HG03060 (cell line): Measurements from ENCODE around the gene RAB13.
"Not testable (repeated sequence)": the region's sequence is repeated elsewhere in the genome, so short reads cannot be mapped to it uniquely, and the experiment has no call there.

Experiments
- ATAC-seq: cut with Tn5 transposase; IDR thresholded peaks from one replicate; pipeline ENCODE4 v1.9.1; 2021; ENCODE audit warnings: low read depth, moderate number of reproducible peaks; ENCODE audit not compliant: unreplicated experiment

The RAB13 gene

GRCh38 chr1:153985941-153986761 lies at the start of gene RAB13:
Gene RAB13, minus strand, starts transcription at chr1:153986339. Its CDS starts 103 bp downstream, at chr1:153986236.
- no peak for ATAC-seq

GRCh38 chr1:154033697-154034096 lies 47.6 kb upstream of the RAB13 start:
- ATAC-seq: not testable (repeated sequence)

DNA sequence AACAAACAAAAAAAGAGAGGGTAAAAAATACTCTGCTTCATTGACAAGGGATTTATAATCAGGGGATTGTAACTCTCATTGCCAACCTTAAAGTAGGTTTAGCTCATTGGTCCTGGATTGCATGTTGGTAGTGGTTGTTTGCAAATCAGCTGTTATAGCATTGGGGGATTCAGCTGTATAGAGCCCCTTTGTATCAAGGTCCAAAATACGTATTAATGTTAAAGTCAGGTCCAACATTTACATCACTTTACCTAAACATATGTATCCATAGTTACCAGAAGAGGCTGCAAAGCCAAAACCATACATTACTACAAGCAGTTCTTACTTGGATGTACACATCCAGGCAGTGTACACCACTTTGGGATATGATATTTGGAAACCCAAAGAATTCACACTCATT lies 33.8 kb upstream of the RAB13 start:
- ATAC-seq: no peak

DNA sequence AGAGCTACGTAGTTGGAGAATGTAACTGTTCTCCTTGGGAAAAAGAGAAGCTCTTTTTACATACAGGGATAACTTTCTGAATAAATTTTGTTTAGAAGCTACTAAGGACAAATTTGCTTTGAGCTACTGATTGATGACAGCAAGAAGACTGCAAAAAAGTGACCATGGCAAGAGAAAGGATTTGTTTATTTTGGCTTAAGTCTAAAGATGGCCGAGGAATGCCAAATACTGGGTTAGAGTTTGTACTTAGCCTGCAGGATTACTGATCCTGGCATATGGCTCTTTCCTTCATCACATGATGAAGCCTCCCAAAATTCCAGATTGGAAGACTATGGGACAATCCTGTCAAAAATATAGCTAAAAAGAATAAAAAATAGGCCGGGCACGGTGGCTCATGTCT lies 33.1 kb upstream of the RAB13 start:
- ATAC-seq: no peak

DNA sequence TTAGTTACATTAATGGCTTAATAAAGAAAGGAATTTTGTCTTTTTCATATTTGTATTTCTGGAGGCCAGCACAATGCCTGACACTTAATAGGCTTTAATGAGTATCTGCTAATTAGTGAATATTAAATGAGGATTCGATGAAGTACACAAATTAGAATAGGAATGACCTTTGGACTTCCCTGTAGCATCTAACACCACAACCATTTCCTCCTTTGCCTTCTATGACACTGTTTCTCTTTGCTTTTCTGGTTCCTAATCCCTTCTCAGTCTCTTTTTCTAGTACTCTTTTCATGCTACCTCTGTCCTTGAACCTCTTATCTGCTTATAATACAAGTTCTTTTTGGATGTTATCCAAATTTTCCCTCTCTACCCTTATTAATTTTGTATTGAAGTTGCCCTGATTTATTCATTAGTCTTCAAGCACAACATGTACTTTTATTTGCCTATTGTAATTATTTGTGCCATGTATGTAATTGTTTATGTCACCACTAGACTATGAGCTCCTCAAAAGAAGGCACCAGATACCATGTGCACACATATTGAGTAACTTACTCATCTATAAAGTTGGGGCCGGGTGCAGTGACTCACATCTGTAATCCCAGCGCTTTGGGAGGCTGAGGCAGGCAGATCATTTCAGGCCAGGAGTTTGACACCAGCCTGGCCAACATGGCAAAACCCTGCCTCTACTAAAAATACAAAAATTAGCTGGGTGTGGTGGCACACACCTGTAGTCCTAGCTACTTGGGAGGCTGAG lies 28.2 kb upstream of the RAB13 start:
- ATAC-seq: no peak

DNA sequence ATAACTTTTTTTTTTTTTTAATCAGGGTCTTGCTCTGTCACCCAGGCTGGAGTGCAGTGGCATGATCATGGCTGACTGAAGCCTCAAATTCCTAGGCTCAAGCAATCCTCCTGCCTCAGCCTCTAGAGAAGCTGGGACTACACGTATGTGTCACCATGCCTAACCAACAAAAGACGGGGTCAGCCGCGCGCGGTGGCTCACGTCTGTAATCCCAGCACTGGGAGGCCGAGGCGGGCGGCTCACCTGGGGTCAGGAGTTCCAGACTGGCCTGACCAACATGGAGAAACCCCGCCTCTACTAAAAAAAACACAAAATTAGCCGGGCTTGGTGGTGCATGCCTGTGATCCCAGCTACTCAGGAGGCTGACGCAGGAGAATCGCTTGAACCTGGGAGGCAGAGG lies 26.4 kb upstream of the RAB13 start:
- not testable (repeated sequence) for ATAC-seq

- no peak for ATAC-seq
These were observed 26.0 kb upstream of the RAB13 start for GRCh38 chr1:154012129-154012528.

DNA sequence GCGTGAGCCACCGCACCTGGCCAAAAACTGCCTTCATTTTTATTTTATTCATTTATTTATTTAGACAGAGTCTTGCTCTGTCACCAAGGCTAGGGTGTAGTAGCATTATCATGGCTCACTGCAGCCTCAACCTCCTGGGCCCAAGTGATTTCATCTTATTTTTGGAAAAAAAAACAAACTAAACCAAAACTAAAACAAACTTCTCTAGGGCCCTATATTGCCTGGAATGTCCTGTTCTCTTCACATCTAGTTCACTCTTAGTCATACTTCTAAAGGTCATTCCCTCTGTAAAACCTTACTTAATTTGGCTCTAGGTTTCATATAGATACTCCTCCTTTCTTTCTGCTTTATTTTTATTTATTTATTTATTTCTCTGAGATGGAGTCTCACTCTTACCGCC lies 20.0 kb upstream of the RAB13 start:
- no peak for ATAC-seq

- ATAC-seq: no peak
These were observed 14.3 kb upstream of the RAB13 start for GRCh38 chr1:154000420-154000819.

DNA sequence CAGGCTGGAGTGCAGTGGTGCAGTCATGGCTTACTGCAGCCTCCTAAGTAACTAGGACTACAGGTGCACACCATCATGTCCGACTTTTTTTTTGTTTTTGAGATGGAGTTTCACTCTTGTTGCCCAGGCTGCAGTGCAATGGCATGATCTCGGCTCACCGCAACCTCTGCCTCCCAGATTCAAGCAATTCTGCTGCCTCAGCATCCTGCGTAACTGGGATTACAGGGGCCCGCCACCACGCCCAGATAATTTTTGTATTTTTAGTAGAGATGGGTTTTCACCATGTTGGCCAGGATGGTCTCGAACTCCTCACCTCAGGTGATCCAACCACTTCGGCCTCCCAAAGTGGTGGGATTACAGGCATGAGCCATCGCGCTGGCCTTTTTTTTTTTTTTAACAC lies 10.7 kb upstream of the RAB13 start:
- not testable (repeated sequence) for ATAC-seq

DNA sequence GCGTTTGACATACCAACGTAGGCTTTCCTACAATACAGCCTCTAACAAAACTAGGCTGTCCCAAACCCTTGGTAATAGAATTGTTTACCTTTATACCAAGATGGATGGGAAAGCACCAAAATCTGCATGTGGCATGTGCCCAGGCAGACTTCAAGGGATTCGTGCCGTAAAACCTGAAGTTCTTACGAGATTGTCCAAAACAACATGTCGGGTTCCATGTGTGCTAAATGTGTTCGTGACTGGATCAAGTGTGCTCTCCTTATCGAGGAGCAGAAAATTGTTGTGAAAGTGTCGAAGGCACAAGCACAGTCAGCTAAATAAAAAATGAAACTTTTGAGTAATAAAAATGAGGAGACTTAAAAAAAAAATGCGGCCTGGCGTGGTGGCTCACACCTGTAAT lies 9.5 kb upstream of the RAB13 start:
- ATAC-seq: no peak

DNA sequence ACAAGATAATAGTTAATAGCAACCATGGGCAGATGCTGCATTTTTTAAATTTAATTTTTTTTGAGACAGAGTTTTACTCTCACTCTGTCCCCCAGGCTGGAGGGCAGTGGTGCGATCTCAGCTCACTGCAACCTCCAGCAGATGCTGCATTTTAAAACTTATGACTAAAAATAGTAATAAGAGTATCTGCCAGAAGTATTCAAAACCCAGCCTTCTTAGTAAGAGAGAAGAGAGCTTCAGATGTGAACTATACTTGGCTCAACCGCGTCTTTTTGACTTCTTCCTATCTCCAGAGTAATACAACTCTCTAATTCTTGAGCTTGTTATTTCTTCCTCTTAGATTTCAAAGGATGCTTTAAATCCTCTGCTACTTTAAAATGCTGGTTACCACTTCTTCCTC lies 9.1 kb upstream of the RAB13 start:
- no peak for ATAC-seq

GRCh38 chr1:153991806-153992205 lies 5.7 kb upstream of the RAB13 start:
- ATAC-seq: no peak

DNA sequence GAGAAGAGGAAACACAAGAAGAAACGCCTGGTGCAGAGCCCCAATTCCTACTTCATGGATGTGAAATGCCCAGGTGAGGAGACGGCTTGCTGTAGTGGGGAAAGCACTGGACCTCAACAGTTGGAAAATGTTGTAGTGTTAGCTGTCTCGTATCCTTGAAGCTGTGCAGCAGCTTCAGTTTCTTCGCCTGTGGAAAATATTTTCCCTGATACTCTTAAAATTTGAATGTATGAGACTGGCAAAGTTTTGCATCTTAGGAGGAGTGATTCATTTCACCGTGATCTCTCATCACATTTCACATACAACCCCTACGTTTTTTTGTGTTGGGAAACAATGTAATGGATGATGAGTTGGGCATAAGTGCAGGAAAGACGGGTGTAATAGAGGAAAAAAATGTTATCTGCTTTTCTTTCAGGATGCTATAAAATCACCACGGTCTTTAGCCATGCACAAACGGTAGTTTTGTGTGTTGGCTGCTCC lies 5.1 kb upstream of the RAB13 start:
- ATAC-seq: no peak

DNA sequence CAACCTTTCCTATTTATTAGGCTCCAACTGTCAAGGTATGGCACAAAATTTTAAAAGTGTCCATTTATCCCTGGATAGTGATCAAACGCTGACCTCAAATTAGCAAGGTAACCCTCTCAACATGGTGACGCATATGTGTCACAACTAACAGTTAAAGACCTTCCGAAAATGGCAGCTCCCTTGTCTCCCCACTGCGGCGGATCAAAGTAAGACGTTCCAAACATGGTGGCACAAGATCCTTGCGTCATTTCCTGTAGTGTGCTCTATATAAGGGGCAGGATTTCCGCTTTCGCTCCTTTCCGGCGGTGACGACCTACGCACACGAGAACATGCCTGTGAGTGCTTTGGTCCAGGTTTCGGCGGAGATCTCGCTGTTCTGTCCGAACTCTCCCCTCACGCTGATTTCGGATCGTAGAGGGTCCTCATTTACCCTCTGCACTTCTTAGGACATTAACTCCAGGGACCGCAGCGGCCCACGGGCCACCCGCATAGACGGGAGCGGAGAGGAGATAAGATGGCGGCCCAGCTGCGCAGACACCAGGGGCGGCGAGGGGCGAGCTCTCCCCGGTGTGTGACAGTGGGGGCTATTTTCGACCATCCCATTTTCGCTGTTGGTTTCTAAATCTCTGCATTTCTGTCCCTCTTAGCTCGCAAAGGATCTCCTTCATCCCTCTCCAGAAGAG lies 4.5 kb upstream of the RAB13 start, which contains the start of gene RPS27:
RPS27 (plus strand) TSS at position 295 of the 683 bp plus-strand sequence; CDS start at position 330, 35 bp downstream.
- ATAC-seq: peak; percentile 83

GRCh38 chr1:153987621-153988020 lies 1.5 kb upstream of the RAB13 start:
- no peak for ATAC-seq

DNA sequence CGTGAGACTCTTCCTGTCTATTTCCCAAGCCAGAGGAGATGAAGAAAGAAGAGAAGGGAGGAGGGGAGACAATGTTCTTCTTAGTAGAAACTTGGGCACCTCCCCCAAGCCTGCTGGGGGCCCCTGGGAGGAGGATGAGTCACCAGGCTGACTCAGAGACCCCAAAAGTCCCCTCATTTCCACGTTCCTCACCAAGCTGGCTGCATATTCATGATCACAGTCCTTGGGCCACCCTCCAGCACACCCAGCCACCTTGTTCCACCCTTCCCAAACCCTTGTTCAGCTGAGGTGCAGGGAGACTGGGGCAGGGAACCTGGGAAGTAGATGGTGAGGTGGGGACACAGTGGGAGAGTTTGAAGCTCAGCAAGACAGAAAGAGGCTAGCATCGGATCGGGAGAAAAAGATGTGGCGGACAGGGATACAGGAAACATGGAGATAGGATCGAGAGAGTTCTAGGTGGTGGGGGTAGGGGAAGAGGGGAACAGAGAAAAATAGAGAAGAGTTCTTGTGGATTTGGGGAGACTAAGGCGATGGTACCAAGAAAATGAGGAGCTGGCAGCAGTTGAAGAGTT lies 712 bp downstream of the RAB13 start:
- no peak for ATAC-seq

DNA sequence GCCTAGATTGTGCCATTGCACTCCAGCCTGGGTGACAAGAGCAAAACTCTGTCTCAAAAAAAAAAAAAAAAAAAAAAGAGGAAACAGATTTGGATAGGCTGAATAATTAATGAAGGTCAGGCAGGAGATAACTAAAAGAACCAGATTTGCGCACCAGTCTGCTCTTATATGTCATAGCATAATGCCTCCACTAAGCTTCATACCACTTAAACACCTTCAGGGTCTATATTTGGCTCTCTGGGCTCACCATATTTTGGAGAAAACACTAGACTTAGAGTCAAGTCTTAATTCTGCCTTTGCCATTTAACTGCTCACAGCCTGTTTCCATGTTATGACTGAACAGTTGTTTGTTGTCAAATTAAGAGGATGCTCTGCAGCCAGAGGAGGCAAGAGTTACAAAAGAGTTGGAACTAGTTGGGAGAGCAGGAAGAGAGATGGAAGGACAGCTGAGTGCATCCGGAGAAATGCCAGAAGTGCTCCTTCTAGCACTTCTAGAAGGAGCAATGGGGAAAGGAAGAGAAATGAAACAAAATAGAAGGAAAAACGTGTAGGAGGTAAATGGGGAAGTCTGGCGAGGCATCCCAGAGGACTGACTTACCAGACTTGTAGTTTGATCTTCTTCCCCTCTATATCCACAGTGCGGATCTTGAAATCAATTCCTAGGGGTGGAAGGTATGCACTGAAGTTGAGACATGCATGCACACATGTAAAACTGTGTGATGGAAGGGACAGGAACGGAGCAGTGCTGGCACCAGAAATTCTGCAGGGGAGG lies 1.8 kb downstream of the RAB13 start:
- no peak for ATAC-seq

DNA sequence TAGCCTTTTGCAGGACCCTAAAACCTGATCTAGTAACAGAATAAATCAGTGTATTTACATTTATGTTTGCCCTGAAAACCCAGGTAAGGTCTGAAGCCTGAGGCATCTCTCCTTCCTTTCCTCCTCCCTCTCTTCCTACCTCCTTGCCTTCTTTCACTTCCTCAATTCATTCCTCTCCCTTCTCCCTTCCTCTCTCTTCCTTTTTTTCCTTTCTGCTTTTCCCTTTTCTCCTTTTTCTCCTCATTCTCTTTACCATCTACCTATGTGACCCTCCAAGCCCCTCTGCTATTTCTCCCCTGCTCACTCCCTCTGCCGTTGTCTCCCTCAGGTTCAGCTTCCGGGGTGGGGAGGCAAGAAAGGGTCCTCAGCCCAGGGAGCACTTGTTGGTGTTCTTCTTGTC lies 4.4 kb downstream of the RAB13 start:
- ATAC-seq: not testable (repeated sequence)

DNA sequence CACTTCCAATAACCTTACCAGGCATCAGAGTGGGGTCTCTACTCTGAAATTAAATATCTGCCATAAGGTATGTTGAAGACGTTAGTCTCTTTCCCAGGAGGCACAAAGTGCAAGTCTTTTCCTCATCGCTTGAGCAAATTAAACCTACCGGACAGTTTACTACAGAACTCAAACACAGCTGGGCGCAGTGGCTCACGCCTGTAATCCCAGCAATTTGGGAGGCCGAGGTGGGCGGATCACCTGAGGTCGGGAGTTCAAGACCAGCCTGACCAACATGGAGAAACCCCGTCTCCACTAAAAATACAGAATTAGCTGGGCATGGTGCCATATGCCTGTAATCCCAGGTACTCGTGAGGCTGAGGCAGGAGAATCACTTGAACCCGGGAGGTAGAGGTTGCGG lies 7.0 kb downstream of the RAB13 start:
- ATAC-seq: not testable (repeated sequence)
